Transverse colon (tissue), 4 donors: ENCODE measurements around the gene BOC.

ENCODE experiments used
- POLR2AphosphoS5 ChIP-seq, 3 donors: sonication (generic); formaldehyde crosslinking; IDR thresholded peaks; one replicate each; pipeline ENCODE4 v1.6.1; 2016; ENCODE audit warnings: antibody characterized with exemption in 3 of 3
- TF ChIP-seq, protein P1 (sequence below), 5 experiments: fragments of 200-600 bp in 3 of 5; fragments of 450-650 bp in 2 of 5; sonication (generic) in 3 of 5; IDR thresholded peaks; 1 replicate in 2 of 5; 2 replicates in 3 of 5; pipeline ENCODE4 v1.5.1; 2016 to 2017; ENCODE audit warnings: antibody characterized with exemption in 5 of 5, inconsistent platforms in 3 of 5, mild to moderate bottlenecking in 2 of 5, moderate library complexity in 1 of 5

DNA sequence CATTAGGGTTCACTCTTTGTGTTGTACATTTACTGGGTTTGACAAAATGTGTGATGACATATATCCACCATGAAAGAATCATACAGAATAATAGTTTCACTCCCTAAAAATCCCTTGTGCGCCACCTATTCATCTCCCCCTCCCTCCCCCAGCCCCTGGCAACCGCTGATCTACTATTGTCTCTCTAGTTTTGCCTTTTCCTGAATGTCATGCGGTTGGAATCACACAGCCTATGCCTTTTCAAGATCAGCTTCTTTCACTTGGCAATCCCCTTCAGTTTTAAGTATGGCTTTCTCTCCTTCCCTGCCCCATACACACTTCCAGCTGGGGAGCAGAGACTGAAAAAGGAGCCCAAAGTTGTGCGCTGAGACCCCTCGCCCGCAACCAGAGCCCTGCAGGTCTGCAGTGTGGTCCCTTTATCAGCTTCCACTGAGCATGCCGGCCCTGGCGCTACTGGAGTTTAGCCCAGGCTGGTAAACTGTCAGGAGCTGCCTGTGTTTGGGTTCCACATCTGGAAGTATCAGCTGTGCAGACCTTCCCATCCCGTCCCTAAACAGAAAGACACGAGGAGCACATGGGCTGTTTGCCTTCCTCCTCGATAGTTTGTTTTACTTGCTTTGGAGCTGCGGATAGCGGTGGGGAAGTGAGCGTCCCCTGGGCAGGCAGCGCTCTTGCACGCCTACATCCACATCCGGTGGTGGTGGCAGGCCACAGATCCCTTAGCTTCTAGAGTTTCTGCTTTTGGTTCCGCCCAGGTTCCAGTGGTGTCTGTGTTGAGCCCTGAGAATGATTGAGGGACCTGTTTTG lies 12.3 kb downstream of the BOC start:
- TF ChIP-seq, protein P1, sequence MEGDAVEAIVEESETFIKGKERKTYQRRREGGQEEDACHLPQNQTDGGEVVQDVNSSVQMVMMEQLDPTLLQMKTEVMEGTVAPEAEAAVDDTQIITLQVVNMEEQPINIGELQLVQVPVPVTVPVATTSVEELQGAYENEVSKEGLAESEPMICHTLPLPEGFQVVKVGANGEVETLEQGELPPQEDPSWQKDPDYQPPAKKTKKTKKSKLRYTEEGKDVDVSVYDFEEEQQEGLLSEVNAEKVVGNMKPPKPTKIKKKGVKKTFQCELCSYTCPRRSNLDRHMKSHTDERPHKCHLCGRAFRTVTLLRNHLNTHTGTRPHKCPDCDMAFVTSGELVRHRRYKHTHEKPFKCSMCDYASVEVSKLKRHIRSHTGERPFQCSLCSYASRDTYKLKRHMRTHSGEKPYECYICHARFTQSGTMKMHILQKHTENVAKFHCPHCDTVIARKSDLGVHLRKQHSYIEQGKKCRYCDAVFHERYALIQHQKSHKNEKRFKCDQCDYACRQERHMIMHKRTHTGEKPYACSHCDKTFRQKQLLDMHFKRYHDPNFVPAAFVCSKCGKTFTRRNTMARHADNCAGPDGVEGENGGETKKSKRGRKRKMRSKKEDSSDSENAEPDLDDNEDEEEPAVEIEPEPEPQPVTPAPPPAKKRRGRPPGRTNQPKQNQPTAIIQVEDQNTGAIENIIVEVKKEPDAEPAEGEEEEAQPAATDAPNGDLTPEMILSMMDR (IDR thresholded peaks at IDR 0.05), result no peak
- TF ChIP-seq POLR2AphosphoS5 (IDR thresholded peaks at IDR 0.05), result no peak
